Measurements from ENCODE around the gene IQGAP2. TPM values are rescaled to one million over a fixed set of nuclear protein-coding genes. Genes with fewer than 3 reads are reported as not detected.

Gene IQGAP2
- total and polyA plus RNA-seq, 9 of the 15 experiments (the other 6 are each of a cell fraction or from before 2014, with no cell fraction given), result 8.7 to 23.2 (median 17.4) TPM

DNA sequence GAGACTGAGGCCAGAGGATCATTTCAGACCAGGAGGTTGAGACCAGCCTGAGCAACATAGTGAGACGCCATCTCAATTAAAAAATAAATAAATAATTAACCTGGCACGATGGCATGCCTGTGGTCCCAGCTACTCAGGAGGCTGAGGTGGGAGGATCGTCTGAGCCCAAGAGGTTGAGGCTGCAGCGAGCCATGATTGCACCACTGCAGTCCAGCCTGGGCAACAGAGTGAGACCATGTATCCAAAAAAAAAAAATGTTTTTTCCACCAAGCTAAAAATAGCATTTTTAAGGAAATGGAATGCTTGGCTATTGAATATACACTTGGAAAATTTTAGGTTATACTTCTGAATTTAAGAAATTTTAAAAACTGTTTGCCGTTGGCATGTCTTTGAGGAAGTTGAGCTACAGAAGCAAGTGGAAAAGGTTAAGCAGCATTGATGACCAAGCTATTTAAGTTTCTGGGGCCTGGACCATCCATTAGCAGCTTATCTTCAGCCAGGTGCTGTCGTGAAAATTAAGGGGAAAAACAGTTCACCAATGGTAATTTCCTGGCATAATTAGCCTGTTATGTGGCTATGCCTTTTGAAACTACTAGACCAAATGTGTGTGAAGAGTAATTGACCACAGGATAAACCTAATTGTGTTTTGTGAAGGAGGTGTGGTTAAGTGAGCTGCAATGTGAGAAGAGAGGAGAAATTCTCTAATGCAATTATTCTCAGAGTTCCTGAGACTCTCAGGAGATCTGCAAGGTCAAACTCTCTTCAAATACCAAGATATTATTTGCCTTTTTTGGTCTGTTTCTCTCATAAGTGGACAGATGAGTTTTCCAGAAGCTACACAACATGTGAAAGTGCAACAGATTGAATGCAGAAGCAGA is 333.8 kb downstream of the IQGAP2 start:
- in situ Hi-C loops (cut with MboI) (no loop called here), intact Hi-C loops (cut with micrococcal nuclease) (no loop called here)
- no TSS peak for BruUV-seq (replicated peaks)
- DNase-seq (ENCODE audit: extremely low read depth in 1 of 4, low spot score in 3 of 4) (peak in 1 of 4 experiments; percentile 29), FAIRE-seq (peak; percentile 49), ATAC-seq (no peak)
- Histone ChIP-seq H3K36me3 (ENCODE audit: control insufficient read depth, insufficient read depth, low read length) (peaks cover 18% of the 10 kb centered on the region), H2AFZ (ENCODE audit: low read depth, low read length) (no peak overlapping the region), H3K27me3 (ENCODE audit: control insufficient read depth in 2 of 2, insufficient read depth in 2 of 2, low read length in 2 of 2) (no peaks in the 10 kb centered on the region), H3K27ac (ENCODE audit: extremely low read depth, low read depth, low read length) (peak overlapping the region; percentile 24; the same call in 2 of the 3 replicates), H3K4me3 (no peak overlapping the region), H4K20me1 (replicated peaks; ENCODE audit: control insufficient read depth, insufficient read depth, low read length) (no peaks in the 10 kb centered on the region), H3K9ac (ENCODE audit: insufficient read depth in 1 of 2, low read depth in 2 of 2, low read length in 2 of 2) (no peak overlapping the region), H3K9me3 (replicated peaks; ENCODE audit: control insufficient read depth, insufficient read depth, low read depth, low read length) (no peaks in the 10 kb centered on the region), H3K4me2 (ENCODE audit: insufficient read depth, low read length) (no peak overlapping the region), H3K4me1 (replicated peaks in 1 of 2; ENCODE audit: control insufficient read depth in 2 of 2, insufficient read depth in 2 of 2, low read length in 2 of 2) (peaks cover 6 to 28% of the 10 kb centered on the region in 2 experiments; a peak in 3 of 5 replicates), H3K9me1 (ENCODE audit: control insufficient read depth, insufficient read depth, low read length) (no peaks in the 10 kb centered on the region), H3K79me2 (ENCODE audit: control insufficient read depth, insufficient read depth, low read length) (no peaks in the 10 kb centered on the region)
- CTCF ChIA-PET (ENCODE audit: low intra/inter-chr PET ratio), result no interaction called here
- POLR2A ChIA-PET, result interaction anchor here (1.2 kb wide), 1 partner anchor 16 kb away, joined by 3 read pairs; no protein-coding TSS in a partner anchor
- WGBS (ENCODE audit: insufficient coverage, low coverage, missing lambda C conversion rate), result 51% methylated on average over 6 of the region's 6 CpGs
- TF ChIP-seq, protein P1, sequence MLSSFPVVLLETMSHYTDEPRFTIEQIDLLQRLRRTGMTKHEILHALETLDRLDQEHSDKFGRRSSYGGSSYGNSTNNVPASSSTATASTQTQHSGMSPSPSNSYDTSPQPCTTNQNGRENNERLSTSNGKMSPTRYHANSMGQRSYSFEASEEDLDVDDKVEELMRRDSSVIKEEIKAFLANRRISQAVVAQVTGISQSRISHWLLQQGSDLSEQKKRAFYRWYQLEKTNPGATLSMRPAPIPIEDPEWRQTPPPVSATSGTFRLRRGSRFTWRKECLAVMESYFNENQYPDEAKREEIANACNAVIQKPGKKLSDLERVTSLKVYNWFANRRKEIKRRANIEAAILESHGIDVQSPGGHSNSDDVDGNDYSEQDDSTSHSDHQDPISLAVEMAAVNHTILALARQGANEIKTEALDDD (IDR thresholded peaks at IDR 0.05), result 0 out of 2 replicates have a peak, but pooled peaks have one; percentile 16
- TF ChIP-seq CTBP1 (IDR thresholded peaks at IDR 0.05; ENCODE audit: borderline replicate concordance) (0 out of 2 replicates have a peak, but pooled peaks have one; percentile 19), ARID1B (IDR thresholded peaks at IDR 0.05) (peak; percentile 24; the same call in 1 of the 2 replicates), MBD2 (IDR thresholded peaks at IDR 0.05; ENCODE audit: borderline replicate concordance, low read depth) (no peak), LCOR (CRISPR knock-in tag; IDR thresholded peaks at IDR 0.05) (no peak), ZNF121 (CRISPR knock-in tag; conservative IDR thresholded peaks at IDR 0.05) (peak; percentile 63; the same call in 1 of the 2 replicates), C11orf30 (IDR thresholded peaks at IDR 0.05; ENCODE audit: low read depth) (peak; percentile 12; the same call in 1 of the 2 replicates), MEF2A (IDR thresholded peaks at IDR 0.05; ENCODE audit: control insufficient read depth, low read depth, low read length) (0 out of 2 replicates have a peak, but pooled peaks have one; percentile 5), CBFA2T3 (IDR thresholded peaks at IDR 0.05) (peak; percentile 15; the same call in 1 of the 2 replicates), PCBP2 (IDR thresholded peaks at IDR 0.05; ENCODE audit: low read depth, low read length, poor library complexity, severe bottlenecking) (no peak), NR4A1 (CRISPR knock-in tag; IDR thresholded peaks at IDR 0.05) (no peak), NR4A1 (tag; IDR thresholded peaks at IDR 0.05) (no peak), ZNF316 (IDR thresholded peaks at IDR 0.05) (0 out of 2 replicates have a peak, but pooled peaks have one; percentile 36), DACH1 (IDR thresholded peaks at IDR 0.05; ENCODE audit: partially characterized antibody) (no peak)
